Activated CD4-positive, alpha-beta T cell treated with anti-CD3 and anti-CD28 coated beads, Interleukin-2, amount 50 U/mL, for 4 hours (primary cell): ENCODE measurements around the gene FHOD1.

Experiments
- DNase-seq, 2 experiments: peaks; one replicate each; pipeline ENCODE4 v3.0.0-alpha.2; 2020

FHOD1 gene

DNA sequence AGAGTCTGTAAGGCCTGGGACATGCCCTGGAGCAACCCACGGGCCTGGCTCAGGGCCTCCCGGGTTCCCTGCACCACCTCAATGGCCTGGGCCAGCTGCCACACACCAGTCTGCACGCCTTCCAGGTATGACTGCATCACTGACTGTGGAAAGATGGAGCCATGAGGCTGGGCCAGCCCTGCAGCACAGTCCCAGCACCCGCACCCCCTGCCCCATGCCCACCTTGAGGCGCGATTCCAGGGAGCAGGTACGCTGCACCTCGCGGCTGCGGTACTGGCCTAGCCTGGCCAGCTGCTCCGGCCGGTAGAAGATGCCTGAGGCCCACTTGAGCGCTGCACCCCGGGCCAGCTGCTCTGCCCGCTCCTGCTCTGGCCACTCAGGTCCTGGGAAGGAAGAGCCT lies 58.5 kb downstream of the FHOD1 start:
- no peak for DNase-seq

DNA sequence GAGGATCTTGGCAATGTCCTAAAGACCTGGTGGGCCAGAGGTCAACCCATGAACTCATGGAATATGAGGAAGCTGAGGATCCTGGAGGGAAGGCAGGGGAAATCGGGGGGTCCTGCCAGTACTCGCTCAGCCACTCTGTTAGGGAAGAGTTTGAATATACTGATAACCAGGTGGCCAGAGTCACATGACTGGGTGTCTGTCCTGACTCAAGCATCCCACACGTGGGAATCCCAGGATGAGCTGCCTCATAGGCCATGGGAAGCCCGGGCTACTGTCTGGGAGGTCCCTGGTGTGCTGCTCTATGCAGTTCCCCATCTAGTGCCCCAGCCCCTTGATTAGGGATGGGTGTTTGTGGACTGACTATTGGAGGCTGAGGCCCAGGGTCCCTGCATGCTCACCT lies 59.0 kb downstream of the FHOD1 start:
- DNase-seq: no peak

DNA sequence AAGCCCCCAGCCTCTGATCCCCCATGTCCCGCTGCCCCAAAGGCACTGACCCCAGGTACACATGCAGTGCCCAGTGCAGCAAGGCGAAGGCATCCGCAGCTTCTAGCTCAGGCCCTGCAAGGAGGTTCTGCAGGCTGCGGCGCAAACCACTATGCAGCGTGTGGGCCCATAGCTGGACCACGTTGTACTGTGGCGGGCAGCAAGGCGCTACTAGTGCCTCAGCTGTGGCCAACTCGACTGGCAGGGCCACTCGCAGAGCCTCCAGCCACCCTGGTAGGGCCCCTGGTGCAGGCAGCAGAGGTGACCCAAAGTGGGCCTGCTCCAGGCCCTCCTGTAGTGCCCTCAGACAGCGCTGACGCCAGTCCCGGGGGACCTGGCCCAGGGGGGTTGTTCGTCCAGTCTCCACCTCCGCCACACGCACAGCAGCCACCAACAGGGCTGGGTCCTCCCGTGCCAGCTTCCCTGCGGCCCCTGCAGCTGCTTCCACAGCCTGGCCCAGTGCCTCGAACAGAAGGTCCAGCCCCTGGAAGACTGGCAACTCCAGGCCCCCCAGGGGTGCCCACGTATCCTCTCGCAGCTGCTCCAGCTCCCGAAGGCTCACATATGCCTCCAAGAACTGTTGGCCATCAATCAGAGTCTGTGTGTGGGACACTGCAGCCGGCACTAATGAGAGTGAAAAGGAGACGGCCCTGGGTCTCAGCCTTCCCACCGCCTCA lies 59.9 kb downstream of the FHOD1 start:
- DNase-seq: no peak

- DNase-seq: no peak
These were observed 60.7 kb downstream of the FHOD1 start for GRCh38 chr16:67186550-67186950.

- DNase-seq: no peak
These were observed 61.6 kb downstream of the FHOD1 start for GRCh38 chr16:67185651-67186134.

GRCh38 chr16:67184995-67185650 lies 62.2 kb downstream of the FHOD1 start:
- DNase-seq: peak; percentile 77 to 78

DNA sequence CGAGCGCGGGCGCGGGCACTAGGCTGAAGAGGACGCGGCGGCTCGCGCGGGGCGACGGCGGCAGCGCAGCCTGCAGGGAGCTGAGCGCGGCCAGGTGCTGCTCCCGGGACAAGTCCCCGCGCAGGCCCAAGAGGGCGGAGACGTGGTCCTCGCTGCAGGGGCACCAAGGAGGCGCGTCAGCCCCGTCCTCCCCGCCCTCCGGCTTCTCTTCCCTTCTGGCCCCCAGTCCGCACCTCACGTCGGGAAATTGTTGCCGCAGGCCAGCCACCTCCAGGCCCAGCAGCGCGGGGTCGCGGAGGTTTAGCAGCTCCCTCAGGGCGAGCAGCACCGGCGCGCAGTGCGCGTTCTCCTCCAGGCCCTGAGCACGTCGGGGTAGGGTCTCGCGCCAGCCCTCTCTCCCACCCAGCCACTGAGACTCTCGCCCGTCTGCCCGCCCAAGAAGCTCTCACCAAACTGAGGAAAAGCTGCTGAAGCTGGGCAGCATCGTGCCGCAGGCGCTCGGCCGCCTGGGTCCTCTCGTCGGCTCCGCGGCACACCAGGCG lies 62.8 kb downstream of the FHOD1 start:
- no peak for DNase-seq

- peak; percentile 91 to 92 for DNase-seq
These were observed 63.4 kb downstream of the FHOD1 start, which contains the start of gene MATCAP1 for GRCh38 chr16:67183627-67184452. Gene MATCAP1, minus strand, starts transcription at chr16:67183963. Its CDS starts 3,353 bp downstream, at chr16:67180610.

DNA sequence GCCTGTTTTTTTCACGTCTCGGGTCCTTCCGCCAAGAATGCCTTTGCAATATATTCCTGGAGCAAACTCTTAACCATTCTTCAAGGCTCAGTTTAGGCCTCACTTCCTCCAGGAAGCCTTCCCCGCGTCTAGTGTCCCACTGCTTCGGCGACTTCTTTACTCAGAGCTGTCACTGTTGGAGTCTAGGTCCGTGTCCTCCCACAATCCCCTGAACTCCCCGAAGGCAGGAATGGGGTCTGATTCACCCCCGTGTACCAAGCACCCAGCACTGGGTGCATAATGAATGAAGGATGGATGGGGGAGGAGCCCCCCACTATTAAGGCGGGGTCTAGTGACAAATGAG lies 64.0 kb downstream of the FHOD1 start:
- no peak for DNase-seq

GRCh38 chr16:67182288-67182687 lies 65.0 kb downstream of the FHOD1 start:
- no peak for DNase-seq

- no peak for DNase-seq
These were observed 65.9 kb downstream of the FHOD1 start for GRCh38 chr16:67181346-67181745.

DNA sequence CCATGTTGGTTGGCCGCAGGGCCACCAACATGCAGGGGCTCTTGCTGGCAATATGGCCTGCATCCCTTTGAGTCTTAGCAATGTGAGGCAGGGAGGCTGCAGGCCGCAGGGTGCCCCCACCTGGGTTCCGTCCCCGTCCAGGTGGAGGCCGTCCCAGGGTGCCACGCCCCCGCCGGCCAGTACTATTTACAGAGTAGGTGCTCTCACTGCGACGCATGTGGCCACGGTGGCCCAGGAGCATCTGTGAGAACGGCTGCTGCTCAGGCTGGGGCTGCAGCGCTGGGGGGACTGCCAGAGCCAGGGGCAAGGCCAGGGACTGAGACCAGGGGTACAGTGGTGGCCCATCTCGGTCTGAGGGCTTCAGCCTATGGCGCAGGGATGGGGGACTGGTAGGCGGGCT lies 67.1 kb downstream of the FHOD1 start:
- no peak for DNase-seq

- no peak for DNase-seq
These were observed 67.7 kb downstream of the FHOD1 start for GRCh38 chr16:67179421-67180080.
